Measurements from ENCODE around the gene SMARCA2. TPM values are rescaled to one million over a fixed set of nuclear protein-coding genes. Genes with fewer than 3 reads are reported as not detected.
A peak's percentile ranks its signal among the peaks of the same experiment; 100 is the strongest.

SMARCA2 gene
- polyA plus RNA-seq (2011; rRNA removed) (33.0 and 45.6 TPM in 2 replicates), polyA plus RNA-seq (2017; fragmentation: RNase III; extraction: RNeasy Plus Mini Kit Qiagen cat#74134 plus additional on column Dnase treatment) (28.7 to 45.4 TPM (median 36.9 TPM) in 3 replicates), polyA minus RNA-seq (2011; rRNA and poly(A)+ RNA removed) (70.7 and 80.6 TPM in 2 replicates)
- polyA plus RNA-seq (2012; cell fraction: cytosol; rRNA removed), result 14.3 and 16.2 TPM in 2 replicates
- polyA plus RNA-seq (2012; cell fraction: nucleus; rRNA removed), result 22.5 and 26.4 TPM in 2 replicates

GRCh38 chr9:2014696-2015580, at the start of gene SMARCA2:
TSS of gene SMARCA2 (plus strand) at chr9:2015347. CDS start at chr9:2029023, 13,676 bp downstream.
- Histone ChIP-seq H3K9me3 (no peaks in the 10 kb centered on the region), H3K4me3 (peak within 1 kb of the TSS; percentile 92), H3K4me1 (peaks cover 11% of the 10 kb centered on the region; the same call in 2 of the 3 replicates), H3K4me2 (peak within 1 kb of the TSS; percentile 94), H3K27ac (peak within 1 kb of the TSS; percentile 84 to 89)
- FAIRE-seq (no peak), DNase-seq (ENCODE audit: low read depth in 1 of 2, low spot score in 1 of 2) (peak; percentile 86 to 91), ATAC-seq (peak; percentile 74 to 91)
- ChIA-PET CTCF (interaction anchor here (1.3 kb wide), 1 partner anchor 55 kb away, joined by 3 read pairs; no protein-coding TSS in a partner anchor), POLR2A (no interaction called here)
- TF ChIP-seq FOSL2 (IDR thresholded peaks at IDR 0.05), result peak; percentile 39; the same call in 1 of the 2 replicates
- peak; percentile 66; the same call in 1 of the 2 replicates for TF ChIP-seq FOSL2 (CRISPR knock-in tag; IDR thresholded peaks at IDR 0.05)
- TF ChIP-seq, protein P1, sequence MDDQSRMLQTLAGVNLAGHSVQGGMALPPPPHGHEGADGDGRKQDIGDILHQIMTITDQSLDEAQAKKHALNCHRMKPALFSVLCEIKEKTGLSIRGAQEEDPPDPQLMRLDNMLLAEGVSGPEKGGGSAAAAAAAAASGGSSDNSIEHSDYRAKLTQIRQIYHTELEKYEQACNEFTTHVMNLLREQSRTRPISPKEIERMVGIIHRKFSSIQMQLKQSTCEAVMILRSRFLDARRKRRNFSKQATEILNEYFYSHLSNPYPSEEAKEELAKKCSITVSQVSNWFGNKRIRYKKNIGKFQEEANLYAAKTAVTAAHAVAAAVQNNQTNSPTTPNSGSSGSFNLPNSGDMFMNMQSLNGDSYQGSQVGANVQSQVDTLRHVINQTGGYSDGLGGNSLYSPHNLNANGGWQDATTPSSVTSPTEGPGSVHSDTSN (IDR thresholded peaks at IDR 0.05), result peak; percentile 93
- TF ChIP-seq TP53 (CRISPR knock-in tag; IDR thresholded peaks at IDR 0.05), result no peak
- TF ChIP-seq JUN (IDR thresholded peaks at IDR 0.05), result peak in 1 of 2 experiments; percentile 18; a peak in 1 of 5 replicates
- WGBS (ENCODE audit: missing lambda C conversion rate), result under 1% methylated on average over 32 of the region's 71 CpGs

DNA sequence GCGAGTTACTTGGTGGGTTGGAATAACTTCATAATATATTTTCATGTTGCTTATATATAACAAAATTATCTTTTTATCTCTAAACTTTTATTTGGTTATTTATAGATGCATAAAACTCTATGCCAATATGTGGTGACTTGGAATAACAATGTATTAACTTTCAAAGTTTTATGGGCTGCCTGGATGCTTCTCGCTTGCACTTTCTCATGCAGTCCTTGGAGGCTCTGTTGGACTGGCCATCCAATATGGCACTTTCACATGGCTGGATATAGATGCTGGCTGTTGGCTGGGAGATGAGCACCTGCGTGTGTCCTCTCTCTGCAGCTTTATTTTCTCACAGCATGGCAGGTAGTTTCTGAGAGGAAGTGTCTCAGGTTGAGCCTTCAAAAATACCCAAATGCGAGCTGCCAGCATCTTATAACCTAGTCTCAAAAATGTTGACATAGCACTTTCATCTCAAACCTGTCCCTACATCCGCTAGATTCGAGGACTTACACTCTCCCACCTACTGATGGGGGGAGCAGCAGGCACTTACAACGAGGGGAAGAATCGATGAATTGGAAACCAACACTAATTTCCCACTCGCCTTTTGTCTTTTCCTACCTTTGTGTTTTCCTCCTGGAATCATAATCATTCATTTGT, 48.3 kb upstream of the SMARCA2 start:
- ChIA-PET POLR2A (no interaction called here), CTCF (no interaction called here)
- no peak for ATAC-seq
- TF ChIP-seq NFE2L2 (conservative IDR thresholded peaks at IDR 0.05; ENCODE audit: low read length), result no peak
- TF ChIP-seq MAFK (IDR thresholded peaks at IDR 0.05; ENCODE audit: partially characterized antibody), result peak; percentile 68
- no peak for TF ChIP-seq EHF (CRISPR knock-in tag; IDR thresholded peaks at IDR 0.05)
- TF ChIP-seq BCL3 (IDR thresholded peaks at IDR 0.05), result no peak
- TF ChIP-seq HDAC2 (IDR thresholded peaks at IDR 0.05), result no peak
- no peak for TF ChIP-seq RNF2 (IDR thresholded peaks at IDR 0.05; ENCODE audit: borderline replicate concordance, low read depth)
- no peak for TF ChIP-seq RAD21 (conservative IDR thresholded peaks at IDR 0.05 in 1 of 2, IDR thresholded peaks at IDR 0.05 in 1 of 2)
- WGBS (ENCODE audit: missing lambda C conversion rate), result 13% methylated on average over 9 of the region's 9 CpGs
- FAIRE-seq, result no peak
- no peak for DNase-seq (ENCODE audit: low read depth in 1 of 2, low spot score in 1 of 2)
- Histone ChIP-seq H3K9me3 (no peaks in the 10 kb centered on the region), H3K27ac (no peak overlapping the region), H3K4me2 (no peak overlapping the region), H3K4me1 (no peaks in the 10 kb centered on the region), H3K4me3 (no peak overlapping the region)

DNA sequence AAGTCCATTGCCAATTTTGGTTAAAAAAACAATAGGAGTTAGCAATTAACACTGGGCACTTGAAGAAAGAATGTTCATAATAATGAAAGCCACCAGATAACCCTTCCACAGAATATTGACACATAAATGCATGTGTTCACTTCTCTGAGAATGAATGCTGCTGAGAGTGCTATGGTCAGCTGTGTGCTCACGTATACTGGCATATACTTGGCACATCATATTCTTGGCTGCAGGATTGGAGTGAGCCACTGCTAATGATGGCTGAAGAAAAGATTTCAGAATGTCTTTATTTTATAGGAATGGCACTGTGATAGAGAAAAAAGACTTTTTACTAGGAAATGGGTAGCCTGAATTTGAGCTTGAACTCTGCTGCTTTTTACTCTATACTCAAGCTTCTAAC, 46.0 kb upstream of the SMARCA2 start:
- Histone ChIP-seq H3K9me3 (no peaks in the 10 kb centered on the region), H3K4me3 (no peak overlapping the region), H3K4me1 (no peaks in the 10 kb centered on the region), H3K27ac (no peak overlapping the region), H3K4me2 (no peak overlapping the region)
- POLR2A ChIA-PET, result no interaction called here
- 4% methylated on average over 1 of the region's 1 CpG for WGBS (ENCODE audit: missing lambda C conversion rate)
- FAIRE-seq, result no peak
- no peak for ATAC-seq
- DNase-seq (ENCODE audit: low read depth in 1 of 2, low spot score in 1 of 2), result no peak
- CTCF ChIA-PET, result interaction anchor here (1.3 kb wide), 1 partner anchor 118 kb away, joined by 3 read pairs; no protein-coding TSS in a partner anchor
- no peak for TF ChIP-seq FOSB (CRISPR knock-in tag; IDR thresholded peaks at IDR 0.05)
- no peak for TF ChIP-seq KDM1A (IDR thresholded peaks at IDR 0.05; ENCODE audit: low read depth)
- no peak for TF ChIP-seq HOXA7 (CRISPR knock-in tag; IDR thresholded peaks at IDR 0.05)

DNA sequence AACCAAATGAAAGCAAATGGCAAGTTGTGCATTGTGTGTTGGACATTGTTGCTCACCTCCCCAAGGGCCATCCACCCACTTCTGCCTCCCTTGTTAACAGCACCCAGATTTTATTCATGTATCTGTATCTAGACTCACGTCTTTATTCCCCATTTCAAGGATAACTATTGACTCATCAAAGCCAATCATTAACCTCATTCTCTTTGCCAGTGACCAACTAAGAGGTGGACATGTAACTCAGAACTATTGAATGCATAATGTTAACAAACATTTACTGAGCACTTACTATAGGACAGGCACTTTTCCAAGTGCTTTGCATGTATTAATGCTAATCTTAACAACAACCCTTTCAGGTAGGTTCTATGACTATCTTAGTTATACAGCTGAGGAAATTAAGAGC, 45.2 kb upstream of the SMARCA2 start:
- Histone ChIP-seq H3K27ac (no peak overlapping the region), H3K4me2 (no peak overlapping the region), H3K9me3 (no peaks in the 10 kb centered on the region), H3K4me3 (no peak overlapping the region), H3K4me1 (no peaks in the 10 kb centered on the region)
- no peak for FAIRE-seq
- POLR2A ChIA-PET, result no interaction called here
- no peak for ATAC-seq
- 3% methylated on average over 1 of the region's 1 CpG for WGBS (ENCODE audit: missing lambda C conversion rate)
- CTCF ChIA-PET, result no interaction called here
- DNase-seq (ENCODE audit: low read depth in 1 of 2, low spot score in 1 of 2), result no peak
- no peak for TF ChIP-seq CEBPB (IDR thresholded peaks at IDR 0.05)
- no peak for TF ChIP-seq CBX8 (IDR thresholded peaks at IDR 0.05)
- no peak for TF ChIP-seq RARB (CRISPR knock-in tag; IDR thresholded peaks at IDR 0.05)
- no peak for TF ChIP-seq TP53 (CRISPR knock-in tag; IDR thresholded peaks at IDR 0.05)
- TF ChIP-seq POLR2AphosphoS2 (conservative IDR thresholded peaks at IDR 0.05; ENCODE audit: low read length), result no peak
- TF ChIP-seq HDAC2 (IDR thresholded peaks at IDR 0.05), result no peak
- TF ChIP-seq CBX2 (IDR thresholded peaks at IDR 0.05; ENCODE audit: borderline replicate concordance, low read depth), result no peak
- TF ChIP-seq, protein P1 (IDR thresholded peaks at IDR 0.05), result no peak
- no peak for TF ChIP-seq EHMT2 (IDR thresholded peaks at IDR 0.05; ENCODE audit: low read depth)
- no peak for TF ChIP-seq BHLHE40 (IDR thresholded peaks at IDR 0.05; ENCODE audit: low read depth, low read length)
- no peak for TF ChIP-seq ESRRA (IDR thresholded peaks at IDR 0.05; ENCODE audit: borderline replicate concordance, low read length)

All from A549 (cell line).